K562 (cell line): ENCODE results near the gene CRYZ. TPM values are rescaled to one million over a fixed set of nuclear protein-coding genes. Genes with fewer than 3 reads are reported as not detected.

ENCODE experiments used
- FOSL1 ChIP-seq: fragments of 200-800 bp; sonication (Bioruptor generic); conservative IDR thresholded peaks from 2 replicates; pipeline ENCODE4 v1.6.1; 2016; ENCODE audit warnings: missing genetic modification characterization, missing compliant biosample characterization
- FOXK2 ChIP-seq, 2 experiments: fragments of 450-650 bp; IDR thresholded peaks in 1 of 2; conservative IDR thresholded peaks in 1 of 2; 2 replicates each; pipeline ENCODE4 v1.6.1; 2016; ENCODE audit warnings: low read depth in 2 of 2, mild to moderate bottlenecking in 1 of 2
- GABPA ChIP-seq: fragments of 200-800 bp; sonication (Bioruptor generic); conservative IDR thresholded peaks from 2 replicates; pipeline ENCODE4 v1.6.1; 2016; ENCODE audit warnings: low read depth, missing genetic modification characterization, missing compliant biosample characterization
- ILF3 ChIP-seq: fragments of 450-650 bp; IDR thresholded peaks from 2 replicates; pipeline ENCODE4 v1.6.1; 2018; ENCODE audit warnings: antibody characterized with exemption, mild to moderate bottlenecking, moderate library complexity, borderline replicate concordance
- KLF16 ChIP-seq: IDR thresholded peaks from 2 replicates; pipeline ENCODE4 v1.6.1; 2016; ENCODE audit warnings: antibody characterized with exemption
- POLR2H ChIP-seq: IDR thresholded peaks from 2 replicates; pipeline ENCODE4 v1.6.1; 2016; ENCODE audit warnings: missing genetic modification characterization, low read depth, mild to moderate bottlenecking, control low read depth, missing compliant biosample characterization, moderate library complexity
- RAD21 ChIP-seq, 2 experiments: fragments of 250-450 bp in 1 of 2; fragments of 450-650 bp in 1 of 2; sonication (Bioruptor Pico) in 1 of 2; formaldehyde crosslinking in 1 of 2; IDR thresholded peaks in 1 of 2; conservative IDR thresholded peaks in 1 of 2; 2 replicates each; pipeline versions ENCODE4 v1.4.0 to v1.8.0; 2020 to 2022; ENCODE audit warnings: mild to moderate bottlenecking in 2 of 2, moderate library complexity in 1 of 2
- RUNX1 ChIP-seq: sonication (generic); IDR thresholded peaks from 2 replicates; pipeline ENCODE4 v1.6.1; 2016; ENCODE audit warnings: antibody characterized with exemption, low read depth
- SMAD1 ChIP-seq: fragments of 150-350 bp; IDR thresholded peaks from 2 replicates; pipeline ENCODE4 v1.6.1; 2014; ENCODE audit warnings: low read length, low read depth; ENCODE audit not compliant: partially characterized antibody
- SNAPC5 ChIP-seq: fragments of 250-450 bp; sonication (Bioruptor Pico); IDR thresholded peaks from 2 replicates; pipeline ENCODE4 v1.8.0; 2021; ENCODE audit warnings: moderate library complexity, mild to moderate bottlenecking, inconsistent platforms
- STAT5A ChIP-seq: IDR thresholded peaks from 2 replicates; pipeline ENCODE4 v1.6.1; 2012; ENCODE audit warnings: low read length, inconsistent platforms, borderline replicate concordance
- TAF1 ChIP-seq: IDR thresholded peaks from 2 replicates; pipeline ENCODE4 v1.6.1; 2011; ENCODE audit warnings: mild to moderate bottlenecking, low read length, moderate library complexity; ENCODE audit not compliant: insufficient read depth, control insufficient read depth, severe bottlenecking; ENCODE audit errors: extremely low read depth
- TBL1XR1 ChIP-seq, 2 experiments: IDR thresholded peaks; 2 replicates each; pipeline ENCODE4 v1.6.1; 2012; ENCODE audit warnings: improper control_type of control experiment in 2 of 2, low read length in 2 of 2, mild to moderate bottlenecking in 1 of 2
- TBP ChIP-seq: optimal IDR thresholded peaks from 2 replicates; pipeline ENCODE3; 2011; ENCODE audit warnings: low read depth, low read length, improper control_type of control experiment
- ZMIZ1 ChIP-seq, 2 experiments: fragments of 150-350 bp in 1 of 2; IDR thresholded peaks; 2 replicates each; pipeline ENCODE4 v1.6.1; 2012 to 2016; ENCODE audit warnings: low read depth in 2 of 2, low read length in 2 of 2, mild to moderate bottlenecking in 1 of 2, moderate library complexity in 1 of 2
- ZNF263 ChIP-seq: sonication (generic); formaldehyde crosslinking; IDR thresholded peaks from 2 replicates; pipeline ENCODE4 v1.8.0; 2022; ENCODE audit warnings: mild to moderate bottlenecking, missing genetic modification reagents, borderline replicate concordance
- polyA plus RNA-seq, 8 experiments: library from polyadenylated mRNA; depleted of rRNA in 4 of 8; stranded (reverse) in 5 of 8; unstranded in 3 of 8; fragments of >200 nt; fragmentation: Nextera tagmentation in 2 of 8; fragmentation: Illumina TruSeq in 1 of 8; extraction: Ambion mirVana in 2 of 8; extraction: Trizol in 1 of 8; gene quantifications; 2 replicates each; pipeline versions ENCODE4 v1.2.1 to v1.2.3, GENCODE V29; 2011 to 2014; ENCODE audit warnings: inconsistent platforms in 1 of 8, missing spikeins in 1 of 8
- total RNA-seq, 7 experiments: library from RNA; depleted of rRNA in 6 of 7; stranded (reverse); fragments of >200 nt in 6 of 7; fragmentation: Illumina TruSeq in 2 of 7; extraction: Trizol in 2 of 7; gene quantifications; 2 replicates each; pipeline versions ENCODE4 v1.2.1 to v1.2.3, GENCODE V29; 2011 to 2021; ENCODE audit warnings: low replicate concordance in 1 of 7

CRYZ gene
- total and polyA plus RNA-seq, 9 of the 15 experiments (the other 6 are each of a cell fraction or from before 2014, with no cell fraction given) = 51.7 to 179 (median 81.4) TPM

- TF ChIP-seq ZMIZ1 (IDR thresholded peaks at IDR 0.05; ENCODE audit: low read depth in 2 of 2, low read length in 2 of 2) = no peak
- TF ChIP-seq GABPA = 0 out of 2 replicates have a peak, but pooled peaks have one; percentile 2
- no peak for TF ChIP-seq ZNF263 (CRISPR knock-in tag)
- no peak for TF ChIP-seq TAF1
- no peak for TF ChIP-seq SMAD1
- 0 out of 2 replicates have a peak, but pooled peaks have one; percentile 17 for TF ChIP-seq KLF16
- TF ChIP-seq STAT5A = no peak
- peak; percentile 37 for TF ChIP-seq TBP
- no peak for TF ChIP-seq ILF3
- TF ChIP-seq FOXK2 (conservative IDR thresholded peaks at IDR 0.05 in 1 of 2, IDR thresholded peaks at IDR 0.05 in 1 of 2; ENCODE audit: low read depth in 2 of 2) = peak in 1 of 2 experiments; percentile 36; a peak in 1 of 4 replicates
- 0 out of 2 replicates have a peak, but pooled peaks have one; percentile 53 for TF ChIP-seq POLR2H (tag)
- TF ChIP-seq RUNX1 = no peak
- peak; percentile 48 for TF ChIP-seq FOSL1
- peak; percentile 64 to 65 for TF ChIP-seq RAD21 (CRISPR knock-in tag; conservative IDR thresholded peaks at IDR 0.05 in 1 of 2, IDR thresholded peaks at IDR 0.05 in 1 of 2)
- 0 out of 4 replicates have a peak, but pooled peaks of 1 of the 2 experiments have one; percentile 1 for TF ChIP-seq TBL1XR1 (IDR thresholded peaks at IDR 0.05; ENCODE audit: low read length in 2 of 2)
- TF ChIP-seq SNAPC5 (CRISPR knock-in tag) = no peak
These were observed 994 bp upstream of the CRYZ start (continued) for GRCh38 chr1:74733604-74734484.
